Liver (tissue), 9 donors: Measurements from ENCODE around the gene APBB1IP. TPM values are rescaled to one million over a fixed set of nuclear protein-coding genes. Genes with fewer than 3 reads are reported as not detected.
"Not testable (repeated sequence)": the region's sequence is repeated elsewhere in the genome, so short reads cannot be mapped to it uniquely, and the experiment has no call there.

Experiments used
- DNase-seq: peaks from one replicate; pipeline ENCODE4 v3.0.0-alpha.2; 2017; ENCODE audit warnings: low spot score
- H3K27ac ChIP-seq, 2 donors: one replicate each; pipeline ENCODE4 v1.7.0; 2013; ENCODE audit warnings: inconsistent platforms in 2 of 2, low read length in 2 of 2, control low read depth in 1 of 2, low read depth in 1 of 2, mild to moderate bottlenecking in 1 of 2
- H3K27me3 ChIP-seq, 4 donors: one replicate each; pipeline versions ENCODE4 v1.6.1 to v1.7.0; 2013; ENCODE audit warnings: low read length in 3 of 4, inconsistent platforms in 1 of 4, mild to moderate bottlenecking in 1 of 4, moderate library complexity in 1 of 4; ENCODE audit not compliant: control insufficient read depth in 4 of 4, insufficient read depth in 4 of 4
- H3K36me3 ChIP-seq, 4 donors: one replicate each; pipeline versions ENCODE4 v1.6.1 to v1.7.0; 2013; ENCODE audit warnings: low read length in 3 of 4, mild to moderate bottlenecking in 3 of 4, low read depth in 1 of 4, moderate library complexity in 1 of 4; ENCODE audit not compliant: control insufficient read depth in 4 of 4, insufficient read depth in 3 of 4
- H3K4me1 ChIP-seq, 4 donors: one replicate each; pipeline versions ENCODE4 v1.6.1 to v1.7.0; 2013; ENCODE audit warnings: low read length in 3 of 4, mild to moderate bottlenecking in 3 of 4, moderate library complexity in 1 of 4; ENCODE audit not compliant: control insufficient read depth in 4 of 4, insufficient read depth in 4 of 4
- H3K4me3 ChIP-seq, 3 donors: one replicate each; pipeline versions ENCODE4 v1.6.1 to v1.7.0; 2013; ENCODE audit warnings: low read length in 3 of 3, control low read depth in 1 of 3, low read depth in 1 of 3, mild to moderate bottlenecking in 1 of 3
- H3K9ac ChIP-seq, 2 donors: one replicate each; pipeline ENCODE4 v1.7.0; 2013; ENCODE audit warnings: low read length in 2 of 2, mild to moderate bottlenecking in 2 of 2, moderate library complexity in 2 of 2, control low read depth in 1 of 2, low read depth in 1 of 2
- H3K9me3 ChIP-seq, 4 donors: one replicate each; pipeline versions ENCODE4 v1.6.1 to v1.7.0; 2013; ENCODE audit warnings: low read length in 3 of 4; ENCODE audit not compliant: control insufficient read depth in 4 of 4
- EGR1 ChIP-seq, 2 donors: IDR thresholded peaks; 2 replicates each; pipeline ENCODE4 v1.6.1; 2016 to 2018; ENCODE audit warnings: antibody characterized with exemption in 2 of 2, low read depth in 2 of 2
- FOXA1 ChIP-seq: IDR thresholded peaks from 2 replicates; pipeline ENCODE4 v1.6.1; 2016; ENCODE audit warnings: antibody characterized with exemption
- FOXA2 ChIP-seq: IDR thresholded peaks from 2 replicates; pipeline ENCODE4 v1.6.1; 2016; ENCODE audit warnings: antibody characterized with exemption
- GABPA ChIP-seq, 2 donors: IDR thresholded peaks in 1 of 2; conservative IDR thresholded peaks in 1 of 2; 2 replicates each; pipeline ENCODE4 v1.6.1; 2016; ENCODE audit warnings: antibody characterized with exemption in 2 of 2, mild to moderate bottlenecking in 1 of 2, moderate library complexity in 1 of 2
- HNF4A ChIP-seq, 2 donors: conservative IDR thresholded peaks; 2 replicates each; pipeline ENCODE4 v1.6.1; 2016; ENCODE audit warnings: antibody characterized with exemption in 2 of 2, mild to moderate bottlenecking in 2 of 2
- HNF4G ChIP-seq: IDR thresholded peaks from 2 replicates; pipeline ENCODE4 v1.6.1; 2016; ENCODE audit warnings: antibody characterized with exemption
- JUND ChIP-seq, 2 donors: IDR thresholded peaks; 2 replicates each; pipeline ENCODE4 v1.6.1; 2016; ENCODE audit warnings: antibody characterized with exemption in 2 of 2
- RAD21 ChIP-seq, 2 donors: IDR thresholded peaks; 2 replicates each; pipeline ENCODE4 v1.6.1; 2016; ENCODE audit warnings: antibody characterized with exemption in 2 of 2, mild to moderate bottlenecking in 2 of 2
- RXRA ChIP-seq, 2 donors: IDR thresholded peaks; 2 replicates each; pipeline ENCODE4 v1.6.1; 2017 to 2018; ENCODE audit warnings: antibody characterized with exemption in 2 of 2, mild to moderate bottlenecking in 1 of 2
- SP1 ChIP-seq: IDR thresholded peaks from 2 replicates; pipeline ENCODE4 v1.6.1; 2018; ENCODE audit warnings: antibody characterized with exemption, mild to moderate bottlenecking
- TAF1 ChIP-seq: conservative IDR thresholded peaks from 2 replicates; pipeline ENCODE4 v1.6.1; 2016; ENCODE audit warnings: antibody characterized with exemption, mild to moderate bottlenecking
- YY1 ChIP-seq: IDR thresholded peaks from 2 replicates; pipeline ENCODE4 v1.6.1; 2016; ENCODE audit warnings: antibody characterized with exemption, mild to moderate bottlenecking
- WGBS: extraction: QIAGEN DNeasy Blood & Tissue Kit; methylation state at CpG from one replicate; pipeline ENCODE4 v1.1.7; 2013; 5-methylcytosine and 5-hydroxymethylcytosine counted together
- polyA plus RNA-seq, 2 donors: library from polyadenylated mRNA; stranded (reverse) in 1 of 2; unstranded in 1 of 2; fragments of 200-250 nt in 1 of 2; fragments of >200 nt in 1 of 2; fragmentation: Nextera tagmentation in 1 of 2; extraction: Ambion mirVana in 1 of 2; gene quantifications; one replicate each; pipeline versions ENCODE4 v1.2.1 to v1.2.3, GENCODE V29; 2013 to 2015
- total RNA-seq, 2 donors: library from RNA; depleted of rRNA; stranded (reverse); fragments of >200 nt; gene quantifications; one replicate each; pipeline ENCODE4 v1.2.3, GENCODE V29; 2014
- TF ChIP-seq, protein P1 (sequence below): IDR thresholded peaks from 2 replicates; pipeline ENCODE4 v1.6.1; 2016; ENCODE audit warnings: antibody characterized with exemption
- TF ChIP-seq, protein P2 (sequence below): IDR thresholded peaks from 2 replicates; pipeline ENCODE4 v1.6.1; 2016; ENCODE audit warnings: antibody characterized with exemption
- TF ChIP-seq, protein P3 (sequence below): IDR thresholded peaks from 2 replicates; pipeline ENCODE4 v1.6.1; 2016; ENCODE audit warnings: antibody characterized with exemption
- TF ChIP-seq, protein P4 (sequence below): fragments of 150-350 bp; IDR thresholded peaks from 2 replicates; pipeline ENCODE4 v1.5.1; 2017; ENCODE audit warnings: improper control_type of control experiment, low read depth, low read length; ENCODE audit not compliant: missing input control
- donor health status: healthy.
- donor health status: healthy.
- donor health status: healthy.
- donor health status: healthy.
- donor health status: healthy.

Gene APBB1IP
- total and polyA plus RNA-seq, 4 donors, result 9.3 to 28.4 (median 12.8) TPM

DNA sequence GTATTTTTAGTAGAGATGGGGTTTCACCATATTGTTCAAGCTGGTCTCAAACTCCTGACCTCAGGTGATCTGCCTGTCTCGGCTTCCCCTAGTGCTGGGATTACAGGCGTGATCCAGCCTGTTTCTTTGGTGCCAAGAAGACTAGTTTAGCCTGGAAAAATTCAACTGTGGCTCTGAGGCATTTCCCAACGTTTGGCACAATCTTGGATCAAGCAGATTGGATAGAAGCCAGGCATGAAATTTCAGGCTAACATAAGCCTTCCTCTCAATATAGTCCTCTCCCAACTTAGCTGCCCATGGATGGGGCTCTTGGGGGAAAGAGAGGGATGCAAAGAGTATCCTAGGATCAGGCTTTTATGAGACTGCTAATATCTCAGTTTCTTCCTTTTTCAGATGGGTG is 53.8 kb downstream of the APBB1IP start:
- DNase-seq, result no peak
- Histone ChIP-seq H3K4me3 (no peak overlapping the region), H3K27ac (peak overlapping the region in 1 of 2 donors; percentile 15), H3K36me3 (peaks cover 2 to 7% (median 3%) of the 10 kb centered on the region in 4 donors), H3K4me1 (peaks cover 0 to 10% (median 6%) of the 10 kb centered on the region in 4 donors), H3K9me3 (no peaks in the 10 kb centered on the region), H3K9ac (no peak overlapping the region), H3K27me3 (no peaks in the 10 kb centered on the region)
- 36% methylated on average over 3 of the region's 3 CpGs for WGBS
- TF ChIP-seq RAD21 (IDR thresholded peaks at IDR 0.05) (peak; percentile 19 to 42), TAF1 (no peak), RXRA (IDR thresholded peaks at IDR 0.05) (peak; percentile 57 to 65), JUND (IDR thresholded peaks at IDR 0.05) (peak in 1 of 2 donors; percentile 10), HNF4A (conservative IDR thresholded peaks at IDR 0.05) (peak; percentile 31 to 43)

DNA sequence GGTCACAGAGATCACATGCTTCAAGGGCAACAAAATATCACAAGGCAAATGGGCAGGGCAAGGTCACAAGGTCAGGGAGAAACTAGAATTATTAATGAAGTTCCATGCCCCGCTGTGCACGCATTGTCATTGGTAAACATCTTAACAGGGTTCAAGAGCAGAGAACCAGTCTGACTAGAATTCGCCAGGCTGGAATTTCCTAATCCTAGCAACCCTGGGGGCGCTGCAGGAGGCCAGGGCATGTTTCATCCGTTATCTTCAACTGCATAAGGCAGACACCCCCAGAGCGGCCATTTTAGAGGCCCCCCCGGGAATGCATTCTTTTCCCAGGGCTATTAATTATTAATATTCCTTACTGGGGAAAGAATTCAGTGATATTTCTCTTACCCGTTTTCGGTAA is 54.6 kb downstream of the APBB1IP start:
- H3K9me3 ChIP-seq, H3K4me1 ChIP-seq, H3K27me3 ChIP-seq, H3K36me3 ChIP-seq, DNase-seq, H3K27ac ChIP-seq, H3K9ac ChIP-seq, H3K4me3 ChIP-seq: not testable (repeated sequence)
- WGBS, result 82% methylated on average over 9 of the region's 9 CpGs

DNA sequence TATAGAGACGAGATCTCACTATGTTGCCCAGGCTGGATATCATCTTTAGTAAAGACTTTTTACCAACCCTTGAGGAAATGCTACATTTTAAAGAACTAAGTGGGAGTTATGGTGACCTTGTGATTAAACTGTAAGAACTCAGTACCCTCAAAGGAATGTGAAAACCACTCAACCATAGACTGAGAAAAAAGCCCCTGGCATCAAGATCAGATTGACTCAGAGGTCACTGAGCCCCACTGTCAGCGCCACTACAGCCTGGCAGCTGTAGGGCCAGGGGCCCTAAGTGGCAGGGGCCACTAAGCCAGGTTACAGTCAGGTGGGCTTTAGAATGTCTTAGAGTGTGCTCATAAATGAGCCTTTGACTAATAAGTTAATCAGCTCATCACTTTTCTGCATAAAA is 55.9 kb downstream of the APBB1IP start:
- H3K9me3 ChIP-seq, result no peaks in the 10 kb centered on the region
- TF ChIP-seq RAD21 (IDR thresholded peaks at IDR 0.05) (no peak), GABPA (IDR thresholded peaks at IDR 0.05 in 1 of 2, conservative IDR thresholded peaks at IDR 0.05 in 1 of 2) (no peak), HNF4A (conservative IDR thresholded peaks at IDR 0.05) (no peak), YY1 (no peak), EGR1 (IDR thresholded peaks at IDR 0.05; ENCODE audit: low read depth in 2 of 2) (no peak), FOXA1 (no peak), SP1 (no peak)
- TF ChIP-seq, protein P1, sequence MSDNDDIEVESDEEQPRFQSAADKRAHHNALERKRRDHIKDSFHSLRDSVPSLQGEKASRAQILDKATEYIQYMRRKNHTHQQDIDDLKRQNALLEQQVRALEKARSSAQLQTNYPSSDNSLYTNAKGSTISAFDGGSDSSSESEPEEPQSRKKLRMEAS, result no peak
- whole genome bisulfite sequencing, result 91% methylated on average over 2 of the region's 2 CpGs

DNA sequence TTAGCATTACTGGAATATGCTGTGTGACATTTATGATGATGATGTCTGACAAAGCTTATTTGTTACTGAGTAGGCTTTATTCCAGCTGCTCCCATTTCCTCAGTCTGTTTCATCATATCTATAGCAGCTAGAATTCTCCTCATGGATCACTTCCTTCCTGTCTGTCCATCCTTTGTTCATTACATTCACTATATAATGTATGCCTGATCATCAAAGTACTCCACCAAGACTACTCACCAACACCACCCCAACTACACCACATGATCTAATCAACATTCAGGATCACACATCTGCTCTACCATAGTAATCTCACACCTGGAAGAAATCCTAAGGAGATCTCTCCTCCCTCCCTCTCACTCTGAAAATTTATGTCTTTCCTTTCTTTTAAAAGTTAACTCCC is 61.3 kb downstream of the APBB1IP start:
- DNase-seq, result no peak
- H3K4me1 ChIP-seq, result no peaks in the 10 kb centered on the region
- H3K27ac ChIP-seq, result no peak overlapping the region
- TF ChIP-seq FOXA2 (no peak), HNF4G (no peak), HNF4A (conservative IDR thresholded peaks at IDR 0.05) (no peak), TAF1 (no peak), YY1 (no peak), FOXA1 (no peak)
- TF ChIP-seq, protein P2, sequence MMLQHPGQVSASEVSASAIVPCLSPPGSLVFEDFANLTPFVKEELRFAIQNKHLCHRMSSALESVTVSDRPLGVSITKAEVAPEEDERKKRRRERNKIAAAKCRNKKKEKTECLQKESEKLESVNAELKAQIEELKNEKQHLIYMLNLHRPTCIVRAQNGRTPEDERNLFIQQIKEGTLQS, result no peak
- TF ChIP-seq, protein P3, sequence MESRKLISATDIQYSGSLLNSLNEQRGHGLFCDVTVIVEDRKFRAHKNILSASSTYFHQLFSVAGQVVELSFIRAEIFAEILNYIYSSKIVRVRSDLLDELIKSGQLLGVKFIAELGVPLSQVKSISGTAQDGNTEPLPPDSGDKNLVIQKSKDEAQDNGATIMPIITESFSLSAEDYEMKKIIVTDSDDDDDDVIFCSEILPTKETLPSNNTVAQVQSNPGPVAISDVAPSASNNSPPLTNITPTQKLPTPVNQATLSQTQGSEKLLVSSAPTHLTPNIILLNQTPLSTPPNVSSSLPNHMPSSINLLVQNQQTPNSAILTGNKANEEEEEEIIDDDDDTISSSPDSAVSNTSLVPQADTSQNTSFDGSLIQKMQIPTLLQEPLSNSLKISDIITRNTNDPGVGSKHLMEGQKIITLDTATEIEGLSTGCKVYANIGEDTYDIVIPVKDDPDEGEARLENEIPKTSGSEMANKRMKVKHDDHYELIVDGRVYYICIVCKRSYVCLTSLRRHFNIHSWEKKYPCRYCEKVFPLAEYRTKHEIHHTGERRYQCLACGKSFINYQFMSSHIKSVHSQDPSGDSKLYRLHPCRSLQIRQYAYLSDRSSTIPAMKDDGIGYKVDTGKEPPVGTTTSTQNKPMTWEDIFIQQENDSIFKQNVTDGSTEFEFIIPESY, result no peak
- TF ChIP-seq, protein P4, sequence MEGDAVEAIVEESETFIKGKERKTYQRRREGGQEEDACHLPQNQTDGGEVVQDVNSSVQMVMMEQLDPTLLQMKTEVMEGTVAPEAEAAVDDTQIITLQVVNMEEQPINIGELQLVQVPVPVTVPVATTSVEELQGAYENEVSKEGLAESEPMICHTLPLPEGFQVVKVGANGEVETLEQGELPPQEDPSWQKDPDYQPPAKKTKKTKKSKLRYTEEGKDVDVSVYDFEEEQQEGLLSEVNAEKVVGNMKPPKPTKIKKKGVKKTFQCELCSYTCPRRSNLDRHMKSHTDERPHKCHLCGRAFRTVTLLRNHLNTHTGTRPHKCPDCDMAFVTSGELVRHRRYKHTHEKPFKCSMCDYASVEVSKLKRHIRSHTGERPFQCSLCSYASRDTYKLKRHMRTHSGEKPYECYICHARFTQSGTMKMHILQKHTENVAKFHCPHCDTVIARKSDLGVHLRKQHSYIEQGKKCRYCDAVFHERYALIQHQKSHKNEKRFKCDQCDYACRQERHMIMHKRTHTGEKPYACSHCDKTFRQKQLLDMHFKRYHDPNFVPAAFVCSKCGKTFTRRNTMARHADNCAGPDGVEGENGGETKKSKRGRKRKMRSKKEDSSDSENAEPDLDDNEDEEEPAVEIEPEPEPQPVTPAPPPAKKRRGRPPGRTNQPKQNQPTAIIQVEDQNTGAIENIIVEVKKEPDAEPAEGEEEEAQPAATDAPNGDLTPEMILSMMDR, result no peak
- H3K27me3 ChIP-seq, result no peaks in the 10 kb centered on the region
- peaks cover 10 to 15% (median 14%) of the 10 kb centered on the region in 4 donors for H3K36me3 ChIP-seq
- H3K9ac ChIP-seq, result no peak overlapping the region
- H3K4me3 ChIP-seq, result no peak overlapping the region
- no peaks in the 10 kb centered on the region for H3K9me3 ChIP-seq

More for the DNA sequence above, 55.9 kb downstream of the APBB1IP start:
- DNase-seq, result no peak
- peaks cover 0 to 4% (median 2%) of the 10 kb centered on the region in 4 donors for H3K4me1 ChIP-seq
- H3K4me3 ChIP-seq, result no peak overlapping the region
- H3K36me3 ChIP-seq, result peaks cover 2 to 10% (median 6%) of the 10 kb centered on the region in 4 donors
- no peak overlapping the region for H3K9ac ChIP-seq
- H3K27ac ChIP-seq, result no peak overlapping the region
- no peaks in the 10 kb centered on the region for H3K27me3 ChIP-seq
